Thoracic aorta (tissue), 2 donors: Measurements from ENCODE around the gene IRF3. TPM values are rescaled to one million over a fixed set of nuclear protein-coding genes. Genes with fewer than 3 reads are reported as not detected.

ENCODE experiments used
- ATAC-seq: fragments of 150-250 bp; one replicate; pipeline ENCODE4 v1.8.0; 2017; ENCODE audit warnings: low read depth; ENCODE audit not compliant: insufficient number of reproducible peaks, low FRiP score
- DNase-seq: peaks from one replicate; pipeline ENCODE4 v3.0.0-alpha.2; 2020; ENCODE audit warnings: low spot score
- H3K27ac ChIP-seq, 2 donors: fragments of 200-600 bp; sonication (generic); 1 replicate in 1 of 2; 2 replicates in 1 of 2; pipeline ENCODE4 v1.5.1; 2016; ENCODE audit warnings: mild to moderate bottlenecking in 2 of 2, moderate library complexity in 2 of 2
- H3K27me3 ChIP-seq: fragments of 200-600 bp; sonication (generic); replicated peaks from 2 replicates; pipeline ENCODE4 v1.6.0; 2016; ENCODE audit warnings: mild to moderate bottlenecking; ENCODE audit not compliant: insufficient read depth
- H3K36me3 ChIP-seq: fragments of 200-600 bp; sonication (generic); one replicate; pipeline ENCODE4 v1.5.1; 2016
- H3K4me1 ChIP-seq, 2 donors: fragments of 200-600 bp; sonication (generic); 1 replicate in 1 of 2; 2 replicates in 1 of 2; pipeline versions ENCODE4 v1.5.1 to v1.6.0; 2016; ENCODE audit warnings: low read depth in 2 of 2, mild to moderate bottlenecking in 1 of 2; ENCODE audit not compliant: control insufficient read depth in 1 of 2
- H3K4me3 ChIP-seq: fragments of 200-600 bp; sonication (generic); 2 replicates; pipeline ENCODE4 v1.5.1; 2016; ENCODE audit warnings: mild to moderate bottlenecking
- H3K9me3 ChIP-seq: fragments of 200-600 bp; sonication (generic); 2 replicates; pipeline ENCODE4 v1.5.1; 2016
- CTCF ChIP-seq: fragments of 200-600 bp; sonication (generic); IDR thresholded peaks from one replicate; pipeline ENCODE4 v1.5.1; 2019; ENCODE audit warnings: antibody characterized with exemption
- total RNA-seq, 2 donors: library from RNA; depleted of rRNA; stranded (reverse); fragments of >200 nt; gene quantifications; one replicate each; pipeline versions ENCODE4 v1.1.0 to v1.2.3, GENCODE V29; 2016

The IRF3 gene
- total RNA-seq, 2 donors from 2014 or later = 33.2 to 52.9 TPM

GRCh38 chr19:49614096-49614833 is 51.4 kb downstream of the IRF3 start:
- Histone ChIP-seq H3K27me3 (no peaks in the 10 kb centered on the region), H3K9me3 (no peaks in the 10 kb centered on the region), H3K4me3 (no peak overlapping the region), H3K27ac (no peak overlapping the region), H3K4me1 (peaks cover 0 to 3% of the 10 kb centered on the region in 2 donors), H3K36me3 (peaks cover 44% of the 10 kb centered on the region)
- DNase-seq (no peak), ATAC-seq (no peak)
- TF ChIP-seq CTCF = no peak

GRCh38 chr19:49613374-49613773 is 52.3 kb downstream of the IRF3 start:
- Histone ChIP-seq H3K27ac (no peak overlapping the region), H3K4me1 (peaks cover 0 to 3% of the 10 kb centered on the region in 2 donors), H3K36me3 (peaks cover 43% of the 10 kb centered on the region), H3K9me3 (no peaks in the 10 kb centered on the region), H3K4me3 (no peak overlapping the region), H3K27me3 (no peaks in the 10 kb centered on the region)
- TF ChIP-seq CTCF = no peak
- DNase-seq (no peak), ATAC-seq (no peak)

Other genes with a start within 250 kb of the IRF3 start
- not detected for gene PTH2, start 242.4 kb downstream of the IRF3 start, total RNA-seq
- gene GFY, start 240.5 kb downstream of the IRF3 start, total RNA-seq = not detected
- 1 to 10 TPM in 1 of 2 donors, under 1 TPM in 1; 0.54 to 2.8 TPM for gene SLC17A7, start 224.3 kb downstream of the IRF3 start, total RNA-seq
- 10 to 100 TPM; 60.2 to 95.4 TPM for gene PIH1D1, start 214.0 kb downstream of the IRF3 start, total RNA-seq
- gene ALDH16A1, start 212.6 kb downstream of the IRF3 start, total RNA-seq = 10 to 100 TPM; 21.8 to 29.8 TPM
- gene FLT3LG, start 191.6 kb downstream of the IRF3 start, total RNA-seq = 1 to 10 TPM; 4.7 to 5.6 TPM
- 1,000 to 10,000 TPM in 1 of 2 donors, 100 to 1,000 TPM in 1; 996 to 1,451 TPM for gene RPL13A, start 178.2 kb downstream of the IRF3 start, total RNA-seq
- gene RPS11, start 169.4 kb downstream of the IRF3 start, total RNA-seq = 1,000 to 10,000 TPM; 1,371 to 2,401 TPM
- gene FCGRT, start 153.2 kb downstream of the IRF3 start, total RNA-seq = 100 to 1,000 TPM; 172 to 304 TPM
- 100 to 1,000 TPM in 1 of 2 donors, 10 to 100 TPM in 1; 65.3 to 111 TPM for gene RCN3, start 137.9 kb downstream of the IRF3 start, total RNA-seq
- gene NOSIP, start 85.3 kb downstream of the IRF3 start, total RNA-seq = 10 to 100 TPM; 30.8 to 46.8 TPM
- gene PRRG2, start 84.5 kb downstream of the IRF3 start, total RNA-seq = not detected
- 10 to 100 TPM; 12.4 to 24.5 TPM for gene PRR12, start 74.7 kb downstream of the IRF3 start, total RNA-seq
- 100 to 1,000 TPM in 1 of 2 donors, 10 to 100 TPM in 1; 82.2 to 188 TPM for gene RRAS, start 25.7 kb downstream of the IRF3 start, total RNA-seq
- 10 to 100 TPM; 27.3 to 30.6 TPM for gene SCAF1, start 23.6 kb downstream of the IRF3 start, total RNA-seq
- gene BCL2L12, start 76 bp upstream of the IRF3 start, total RNA-seq = 1 to 10 TPM; 2.5 to 3.0 TPM
- 100 to 1,000 TPM; 116 to 118 TPM for gene PRMT1, start 11.4 kb upstream of the IRF3 start, total RNA-seq
- gene ADM5, start 23.7 kb upstream of the IRF3 start, total RNA-seq = 1 to 10 TPM; 2.8 to 6.4 TPM
- gene CPT1C, start 25.3 kb upstream of the IRF3 start, total RNA-seq = 1 to 10 TPM; 2.5 to 3.9 TPM
- gene TSKS, start 97.4 kb upstream of the IRF3 start, total RNA-seq = not detected
- 10 to 100 TPM; 81.1 to 89.7 TPM for gene AP2A1, start 101.1 kb upstream of the IRF3 start, total RNA-seq
- gene FUZ, start 147.4 kb upstream of the IRF3 start, total RNA-seq = 10 to 100 TPM; 23.6 to 27.3 TPM
- gene MED25, start 152.4 kb upstream of the IRF3 start, total RNA-seq = 10 to 100 TPM; 29.8 to 37.0 TPM
- gene PTOV1, start 185.3 kb upstream of the IRF3 start, total RNA-seq = 10 to 100 TPM; 62.9 to 72.2 TPM
- 10 to 100 TPM; 55.8 to 78.7 TPM for gene PNKP, start 201.7 kb upstream of the IRF3 start, total RNA-seq
- gene AKT1S1, start 211.5 kb upstream of the IRF3 start, total RNA-seq = 10 to 100 TPM; 15.2 to 20.7 TPM
- 10 to 100 TPM; 27.9 to 31.7 TPM for gene TBC1D17, start 211.8 kb upstream of the IRF3 start, total RNA-seq
- 1 to 10 TPM; 1.5 to 2.2 TPM for gene IL4I1, start 231.0 kb upstream of the IRF3 start, total RNA-seq